ENCODE results near the gene GRID1. TPM values are rescaled to one million over a fixed set of nuclear protein-coding genes. Genes with fewer than 3 reads are reported as not detected.

GRID1 gene
- total RNA-seq, 2 donors from 2014 or later = 0.37 to 0.67 TPM

DNA sequence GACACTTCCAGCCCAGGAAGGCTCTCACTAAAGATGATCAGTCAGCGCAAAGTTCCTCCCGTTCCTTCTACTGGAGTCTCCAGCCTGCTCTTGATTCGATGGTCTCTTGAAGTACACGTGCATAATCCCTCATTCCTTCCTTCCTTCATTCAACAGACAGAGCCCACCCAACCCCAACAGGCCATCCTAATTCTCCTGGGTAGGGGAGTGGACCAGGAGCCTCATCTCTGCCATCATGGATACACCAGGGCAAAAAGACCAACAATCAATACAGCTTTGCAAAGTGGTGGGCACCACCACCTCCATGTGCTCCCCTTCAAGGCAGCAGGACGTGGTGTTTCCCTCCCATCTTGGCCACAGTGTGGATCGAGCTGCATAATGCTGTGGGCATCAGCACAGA lies 446.3 kb downstream of the GRID1 start:
- H3K36me3 ChIP-seq = no peaks in the 10 kb centered on the region
- H3K27me3 ChIP-seq = no peaks in the 10 kb centered on the region
- no peak for DNase-seq (ENCODE audit: low spot score)
- TF ChIP-seq, protein P1, sequence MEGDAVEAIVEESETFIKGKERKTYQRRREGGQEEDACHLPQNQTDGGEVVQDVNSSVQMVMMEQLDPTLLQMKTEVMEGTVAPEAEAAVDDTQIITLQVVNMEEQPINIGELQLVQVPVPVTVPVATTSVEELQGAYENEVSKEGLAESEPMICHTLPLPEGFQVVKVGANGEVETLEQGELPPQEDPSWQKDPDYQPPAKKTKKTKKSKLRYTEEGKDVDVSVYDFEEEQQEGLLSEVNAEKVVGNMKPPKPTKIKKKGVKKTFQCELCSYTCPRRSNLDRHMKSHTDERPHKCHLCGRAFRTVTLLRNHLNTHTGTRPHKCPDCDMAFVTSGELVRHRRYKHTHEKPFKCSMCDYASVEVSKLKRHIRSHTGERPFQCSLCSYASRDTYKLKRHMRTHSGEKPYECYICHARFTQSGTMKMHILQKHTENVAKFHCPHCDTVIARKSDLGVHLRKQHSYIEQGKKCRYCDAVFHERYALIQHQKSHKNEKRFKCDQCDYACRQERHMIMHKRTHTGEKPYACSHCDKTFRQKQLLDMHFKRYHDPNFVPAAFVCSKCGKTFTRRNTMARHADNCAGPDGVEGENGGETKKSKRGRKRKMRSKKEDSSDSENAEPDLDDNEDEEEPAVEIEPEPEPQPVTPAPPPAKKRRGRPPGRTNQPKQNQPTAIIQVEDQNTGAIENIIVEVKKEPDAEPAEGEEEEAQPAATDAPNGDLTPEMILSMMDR (IDR thresholded peaks at IDR 0.05) = no peak
- H3K4me3 ChIP-seq = no peak overlapping the region
- no peak overlapping the region for H3K27ac ChIP-seq
- no peaks in the 10 kb centered on the region for H3K9me3 ChIP-seq
- peaks cover 0 to 28% of the 10 kb centered on the region in 2 donors for H3K4me1 ChIP-seq

GRCh38 chr10:85919491-85920021 lies 447.0 kb downstream of the GRID1 start:
- H3K4me1 ChIP-seq = peaks cover 0 to 28% of the 10 kb centered on the region in 2 donors
- no peak overlapping the region for H3K27ac ChIP-seq
- DNase-seq (ENCODE audit: low spot score) = no peak
- no peaks in the 10 kb centered on the region for H3K27me3 ChIP-seq
- H3K4me3 ChIP-seq = no peak overlapping the region
- H3K9me3 ChIP-seq = no peaks in the 10 kb centered on the region
- no peaks in the 10 kb centered on the region for H3K36me3 ChIP-seq
- TF ChIP-seq, protein P1 (IDR thresholded peaks at IDR 0.05) = no peak

GRCh38 chr10:85918371-85918770 lies 448.2 kb downstream of the GRID1 start:
- H3K9me3 ChIP-seq = no peaks in the 10 kb centered on the region
- H3K27ac ChIP-seq = no peak overlapping the region
- TF ChIP-seq, protein P1 (IDR thresholded peaks at IDR 0.05) = no peak
- no peaks in the 10 kb centered on the region for H3K36me3 ChIP-seq
- peaks cover 0 to 28% of the 10 kb centered on the region in 2 donors for H3K4me1 ChIP-seq
- no peak for DNase-seq (ENCODE audit: low spot score)
- H3K4me3 ChIP-seq = no peak overlapping the region
- H3K27me3 ChIP-seq = no peaks in the 10 kb centered on the region

DNA sequence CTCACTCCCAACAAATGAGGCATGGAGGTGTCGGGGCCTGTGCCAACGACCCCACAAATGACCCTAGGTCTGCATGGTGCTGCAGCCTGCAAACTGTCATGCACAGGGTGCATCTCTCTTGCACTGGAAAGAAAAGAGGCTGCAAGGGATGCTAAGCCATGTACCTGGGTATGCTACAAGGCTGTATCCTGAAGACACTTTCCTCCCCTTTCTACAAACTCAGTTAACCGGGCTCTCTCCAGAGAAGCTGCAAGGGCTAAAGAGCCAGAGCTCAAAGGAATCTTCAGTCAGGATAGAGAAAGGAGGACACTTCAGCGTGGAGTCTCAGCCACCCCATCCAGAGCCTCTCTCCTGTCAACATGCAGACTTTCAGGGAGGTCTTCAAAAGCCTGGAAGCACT lies 449.0 kb downstream of the GRID1 start:
- Histone ChIP-seq H3K9me3 (no peaks in the 10 kb centered on the region), H3K4me1 (peaks cover 0 to 22% of the 10 kb centered on the region in 2 donors), H3K27ac (no peak overlapping the region), H3K4me3 (no peak overlapping the region), H3K27me3 (no peaks in the 10 kb centered on the region), H3K36me3 (no peaks in the 10 kb centered on the region)
- TF ChIP-seq, protein P1 (IDR thresholded peaks at IDR 0.05) = no peak
- no peak for DNase-seq (ENCODE audit: low spot score)

- H3K4me1 ChIP-seq = peaks cover 0 to 19% of the 10 kb centered on the region in 2 donors
- no peak for DNase-seq (ENCODE audit: low spot score)
Measured at GRCh38 chr10:85916994-85917573, 449.5 kb downstream of the GRID1 start.

More at GRCh38 chr10:85916994-85917573, 449.5 kb downstream of the GRID1 start:
- H3K27ac ChIP-seq = no peak overlapping the region
- H3K36me3 ChIP-seq = no peaks in the 10 kb centered on the region
- H3K27me3 ChIP-seq = no peaks in the 10 kb centered on the region
- no peak overlapping the region for H3K4me3 ChIP-seq
- TF ChIP-seq, protein P1 (IDR thresholded peaks at IDR 0.05) = no peak
- no peaks in the 10 kb centered on the region for H3K9me3 ChIP-seq
